HG03066 (cell line): ENCODE measurements around the gene SPACA6.
"Not testable (repeated sequence)": the region's sequence is repeated elsewhere in the genome, so short reads cannot be mapped to it uniquely, and the experiment has no call there.

Experiments
- ATAC-seq: cut with Tn5 transposase; IDR thresholded peaks from one replicate; pipeline ENCODE4 v1.9.1; 2021; ENCODE audit warnings: low read depth; ENCODE audit not compliant: unreplicated experiment

The SPACA6 gene

GRCh38 chr19:51693260-51693659 lies at the start of gene SPACA6:
TSS of gene SPACA6 (plus strand) at chr19:51693330. CDS start at chr19:51693527, 197 bp downstream.
- ATAC-seq, result no peak

- no peak for ATAC-seq
Measured at GRCh38 chr19:51644636-51645271, 48.4 kb upstream of the SPACA6 start.

- ATAC-seq, result not testable (repeated sequence)
Measured at GRCh38 chr19:51646730-51647129, 46.4 kb upstream of the SPACA6 start, which contains the start of gene SIGLEC14. TSS of gene SIGLEC14 (minus strand) at chr19:51646825. CDS start at chr19:51646759, 66 bp downstream.

DNA sequence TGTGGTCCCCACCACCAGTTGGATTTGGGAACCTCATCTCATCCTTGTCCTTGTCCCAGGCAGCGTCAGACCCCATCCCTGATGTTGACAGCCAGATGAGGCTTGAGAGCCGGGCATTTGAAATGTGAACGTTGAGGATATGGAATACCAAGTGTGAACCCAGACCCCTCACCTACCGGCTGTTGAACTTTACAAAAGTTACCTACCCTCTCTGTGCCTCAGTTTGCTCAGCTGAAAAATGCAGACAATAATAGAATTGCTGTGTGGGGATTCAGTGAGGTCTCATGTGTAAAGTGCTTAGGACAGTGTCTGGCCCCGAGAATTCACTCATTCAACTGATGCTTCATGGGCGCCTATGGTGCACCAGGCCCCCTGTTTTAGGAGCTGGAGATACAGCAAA lies 45.8 kb upstream of the SPACA6 start:
- ATAC-seq, result no peak

- ATAC-seq, result no peak
Measured at GRCh38 chr19:51651216-51651846, 41.8 kb upstream of the SPACA6 start.

DNA sequence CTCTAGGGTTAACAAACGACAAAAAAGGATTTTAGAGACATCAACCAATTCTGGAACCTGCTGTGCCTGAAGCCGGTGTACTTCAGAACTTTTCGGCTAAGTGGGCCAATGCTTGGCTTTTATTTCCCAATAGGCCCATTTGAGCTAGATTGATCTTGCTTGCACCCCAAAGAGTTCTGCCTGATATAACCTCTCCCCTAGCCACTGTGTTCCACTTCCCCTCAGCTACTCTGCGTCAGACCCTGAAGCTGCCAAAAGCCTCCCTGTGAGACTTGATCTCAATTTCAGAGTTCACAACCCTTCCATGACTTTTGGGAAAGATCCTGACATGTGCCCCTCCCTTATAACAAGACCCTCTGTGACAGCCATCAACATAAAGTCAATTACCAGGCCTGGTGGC lies 40.9 kb upstream of the SPACA6 start:
- no peak for ATAC-seq

DNA sequence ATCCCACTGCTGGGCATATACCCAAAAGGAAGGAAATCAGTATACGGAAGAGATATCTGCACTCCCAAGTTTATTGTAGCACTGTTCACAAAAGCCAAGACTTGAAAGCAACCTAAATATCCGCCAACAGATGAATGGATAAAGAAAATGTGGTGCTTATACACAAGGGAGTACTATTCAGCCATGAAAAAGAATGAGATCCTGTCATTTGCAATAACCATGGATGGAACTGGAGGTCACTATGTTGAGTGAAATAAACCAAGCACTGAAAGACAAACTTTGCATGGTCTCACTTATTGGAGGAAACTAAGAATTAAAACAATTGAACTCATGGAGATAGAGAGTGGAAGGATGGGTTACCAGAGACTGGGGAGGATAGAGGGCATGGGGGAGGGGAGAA lies 40.0 kb upstream of the SPACA6 start:
- no peak for ATAC-seq

DNA sequence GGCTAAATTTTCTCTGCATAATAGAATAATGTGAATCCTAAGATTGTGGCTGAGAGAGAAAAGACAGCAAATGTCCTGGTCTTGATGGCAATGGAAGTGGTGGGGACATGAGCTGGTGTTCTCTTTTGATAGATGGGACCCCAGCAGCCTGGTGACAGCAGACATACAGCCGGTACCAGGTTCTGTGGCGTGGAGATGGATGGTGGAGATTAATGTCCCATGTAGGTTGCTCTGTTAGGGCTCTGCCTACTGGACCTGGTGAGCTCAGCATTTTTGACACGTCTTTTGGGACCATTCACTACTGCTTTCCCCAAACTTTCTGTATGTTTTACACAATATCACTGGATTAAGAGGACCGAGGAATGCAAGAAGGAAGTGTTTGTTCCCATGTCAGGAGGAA lies 38.3 kb upstream of the SPACA6 start:
- ATAC-seq, result no peak

DNA sequence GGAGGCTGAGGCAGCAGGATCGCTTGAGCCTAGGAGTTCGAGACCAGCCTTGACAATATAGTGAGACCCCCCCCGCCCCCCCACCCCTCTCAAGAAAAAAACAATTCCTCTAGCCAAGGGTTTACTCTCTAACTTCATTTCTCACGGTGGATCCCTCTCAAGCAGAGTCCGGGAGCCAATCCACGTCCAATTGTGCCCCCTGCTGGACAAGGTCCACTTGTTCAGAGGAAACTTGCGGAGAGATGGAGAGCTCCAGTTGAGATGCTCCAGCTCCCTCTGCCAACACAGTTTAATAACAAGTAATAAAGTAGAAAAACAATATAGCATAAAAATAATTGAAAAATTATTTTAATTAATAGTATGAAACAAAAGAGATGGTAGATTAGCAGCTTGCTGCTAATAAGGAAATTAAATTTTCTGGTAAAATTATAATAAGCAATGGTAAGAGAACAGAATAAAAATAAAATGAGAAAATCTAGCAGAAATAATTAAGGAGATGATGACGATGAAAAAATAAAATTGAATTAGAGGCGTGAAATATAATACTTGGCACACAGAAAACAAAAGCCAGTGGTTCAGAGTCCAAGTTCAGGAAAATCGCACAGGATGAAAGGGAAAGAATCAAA lies 32.0 kb upstream of the SPACA6 start:
- ATAC-seq, result no peak

GRCh38 chr19:51663650-51664049 lies 29.5 kb upstream of the SPACA6 start:
- no peak for ATAC-seq

DNA sequence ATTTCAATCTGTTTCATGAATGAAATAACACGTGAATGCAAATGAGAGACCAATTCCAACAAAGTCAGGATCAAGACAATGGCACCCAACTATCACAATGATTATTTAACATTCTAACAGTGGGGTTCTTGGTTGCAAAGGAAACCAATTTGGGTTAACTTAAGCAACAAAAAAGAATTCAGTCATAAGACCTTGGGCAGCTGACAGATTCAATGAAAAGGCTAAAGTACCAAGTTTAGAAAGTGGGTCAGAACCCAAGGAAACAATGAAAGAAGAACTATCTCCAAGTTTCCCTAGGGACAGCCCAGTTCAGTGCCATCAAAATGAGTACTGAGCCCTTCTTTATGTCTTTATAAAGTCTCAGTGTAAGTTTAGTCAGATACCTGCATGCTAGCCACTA lies 29.0 kb upstream of the SPACA6 start:
- ATAC-seq, result no peak

GRCh38 chr19:51664997-51665396 lies 28.1 kb upstream of the SPACA6 start:
- no peak for ATAC-seq

GRCh38 chr19:51668216-51668615 lies 24.9 kb upstream of the SPACA6 start:
- ATAC-seq, result no peak

DNA sequence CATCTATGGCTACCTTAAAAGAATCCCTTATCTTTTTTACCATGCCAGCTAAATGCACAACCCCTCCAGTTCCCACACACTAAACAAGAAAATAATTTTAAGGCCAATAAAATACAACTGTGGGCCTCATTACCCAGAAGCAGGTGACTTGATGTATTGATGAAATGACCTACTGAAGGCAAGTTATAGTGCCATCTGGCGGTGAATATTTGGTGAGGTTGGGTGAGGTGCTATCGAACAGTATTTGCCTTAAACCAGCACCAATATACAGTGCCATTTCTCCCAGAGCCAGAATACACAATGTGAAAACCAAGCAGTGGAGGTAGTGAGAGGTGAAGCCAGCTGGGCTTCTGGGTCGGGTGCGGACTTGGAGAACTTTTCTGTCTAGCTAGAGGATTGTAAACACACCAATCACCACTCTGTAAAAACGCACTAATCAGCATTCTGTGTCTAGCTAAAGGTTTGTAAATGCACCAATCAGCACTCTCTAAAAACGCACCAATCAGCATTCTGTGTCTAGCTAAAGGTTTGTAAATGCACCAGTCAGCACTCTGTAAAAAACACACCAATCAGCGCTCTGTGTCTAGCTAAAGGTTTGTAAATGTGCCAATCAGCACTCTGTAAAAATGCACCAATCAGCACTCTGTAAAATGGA lies 17.1 kb upstream of the SPACA6 start:
- ATAC-seq, result not testable (repeated sequence)

GRCh38 chr19:51676566-51677083 lies 16.5 kb upstream of the SPACA6 start:
- no peak for ATAC-seq

- no peak for ATAC-seq
Measured at GRCh38 chr19:51680474-51680873, 12.7 kb upstream of the SPACA6 start.

GRCh38 chr19:51681286-51681941 lies 11.7 kb upstream of the SPACA6 start:
- no peak for ATAC-seq

- no peak for ATAC-seq
Measured at GRCh38 chr19:51686171-51686570, 7.0 kb upstream of the SPACA6 start.

- no peak for ATAC-seq
Measured at GRCh38 chr19:51687791-51688670, 5.1 kb upstream of the SPACA6 start.
